ENCODE results near the gene TNS4. TPM values are rescaled to one million over a fixed set of nuclear protein-coding genes. Genes with fewer than 3 reads are reported as not detected.
A peak's percentile ranks its signal among the peaks of the same experiment; 100 is the strongest.
"Not testable (repeated sequence)": the region's sequence is repeated elsewhere in the genome, so short reads cannot be mapped to it uniquely, and the experiment has no call there.

The TNS4 gene, protein sequence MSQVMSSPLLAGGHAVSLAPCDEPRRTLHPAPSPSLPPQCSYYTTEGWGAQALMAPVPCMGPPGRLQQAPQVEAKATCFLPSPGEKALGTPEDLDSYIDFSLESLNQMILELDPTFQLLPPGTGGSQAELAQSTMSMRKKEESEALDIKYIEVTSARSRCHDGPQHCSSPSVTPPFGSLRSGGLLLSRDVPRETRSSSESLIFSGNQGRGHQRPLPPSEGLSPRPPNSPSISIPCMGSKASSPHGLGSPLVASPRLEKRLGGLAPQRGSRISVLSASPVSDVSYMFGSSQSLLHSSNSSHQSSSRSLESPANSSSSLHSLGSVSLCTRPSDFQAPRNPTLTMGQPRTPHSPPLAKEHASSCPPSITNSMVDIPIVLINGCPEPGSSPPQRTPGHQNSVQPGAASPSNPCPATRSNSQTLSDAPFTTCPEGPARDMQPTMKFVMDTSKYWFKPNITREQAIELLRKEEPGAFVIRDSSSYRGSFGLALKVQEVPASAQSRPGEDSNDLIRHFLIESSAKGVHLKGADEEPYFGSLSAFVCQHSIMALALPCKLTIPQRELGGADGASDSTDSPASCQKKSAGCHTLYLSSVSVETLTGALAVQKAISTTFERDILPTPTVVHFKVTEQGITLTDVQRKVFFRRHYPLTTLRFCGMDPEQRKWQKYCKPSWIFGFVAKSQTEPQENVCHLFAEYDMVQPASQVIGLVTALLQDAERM
- under 1 TPM in 2 of 3 donors, not detected in 1; 0.01 to 0.19 TPM for polyA plus RNA-seq

- 72 to 91% (median 76%) methylated on average over 7 of the region's 7 CpGs for WGBS, 3 donors
- H3K27ac ChIP-seq (ENCODE audit: low read depth, low read length): no peak within 1 kb of the TSS
Measured at GRCh38 chr17:40501499-40501911, at the start of gene TNS4. TSS of gene TNS4 (minus strand) at chr17:40501623. CDS start at chr17:40496425, 5,198 bp downstream.

DNA sequence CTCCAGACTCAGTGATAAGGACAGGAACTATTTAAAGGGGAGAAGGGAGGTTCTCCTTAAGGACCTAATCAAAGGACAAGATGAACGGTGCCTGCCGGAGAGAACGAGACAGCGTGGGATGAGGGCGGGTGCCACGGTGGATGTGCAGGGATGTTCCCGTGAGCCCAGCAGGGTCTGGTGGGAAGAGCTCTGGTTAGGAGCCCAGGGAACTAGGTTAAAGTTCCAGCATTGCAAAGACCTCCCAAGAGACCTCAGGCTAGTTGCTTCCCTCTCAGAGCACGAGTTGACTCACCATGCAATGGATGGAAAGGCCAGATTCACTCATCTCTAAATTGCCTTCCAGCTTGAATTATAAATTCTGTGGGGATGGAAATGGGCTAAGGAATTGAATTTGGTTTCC is 49.2 kb upstream of the TNS4 start:
- peak overlapping the region; percentile 83 for H3K27ac ChIP-seq (ENCODE audit: low read depth, low read length)
- 43 to 84% (median 52%) methylated on average over 8 of the region's 8 CpGs for whole genome bisulfite sequencing, 3 donors

GRCh38 chr17:40548982-40549685 is 47.7 kb upstream of the TNS4 start:
- 43 to 59% (median 47%) methylated on average over 9 of the region's 9 CpGs for WGBS, 3 donors

DNA sequence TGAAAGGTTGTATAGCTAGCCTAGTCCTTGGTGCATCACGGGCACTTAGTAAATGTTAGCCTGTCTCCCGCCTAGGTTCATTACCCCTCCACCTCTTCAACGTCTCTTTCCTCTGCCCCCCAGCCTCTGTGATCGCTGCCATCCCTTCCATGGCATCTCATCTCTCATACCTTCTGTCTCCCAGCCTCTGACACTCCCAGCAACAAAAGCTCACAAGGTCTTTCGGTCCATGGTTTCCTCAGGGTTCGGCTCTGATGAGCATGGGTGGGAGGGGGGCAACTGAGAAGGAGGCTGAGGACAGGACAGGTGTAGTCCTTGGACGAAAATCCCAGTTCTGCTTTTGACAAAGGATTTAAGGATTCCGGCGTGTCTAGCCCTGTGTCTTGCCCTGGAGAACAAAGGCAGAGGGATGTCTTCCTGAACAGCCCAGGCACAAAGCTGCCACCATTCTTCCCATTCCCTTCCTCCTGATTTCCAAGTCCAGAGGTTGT is 47.1 kb upstream of the TNS4 start:
- WGBS, 3 donors: 88 to 94% (median 93%) methylated on average over 9 of the region's 9 CpGs
- peak overlapping the region; percentile 83 for H3K27ac ChIP-seq (ENCODE audit: low read depth, low read length)

More at GRCh38 chr17:40548982-40549685, 47.7 kb upstream of the TNS4 start:
- H3K27ac ChIP-seq (ENCODE audit: low read depth, low read length): peak overlapping the region; percentile 83

- 77 to 94% (median 83%) methylated on average over 2 of the region's 2 CpGs for WGBS, 3 donors
- peak overlapping the region; percentile 83 for H3K27ac ChIP-seq (ENCODE audit: low read depth, low read length)
Measured at GRCh38 chr17:40547785-40548478, 46.5 kb upstream of the TNS4 start.

- no peak overlapping the region for H3K27ac ChIP-seq (ENCODE audit: low read depth, low read length)
- 59 to 72% (median 66%) methylated on average over 11 of the region's 11 CpGs for WGBS, 3 donors
Measured at GRCh38 chr17:40547079-40547784, 45.8 kb upstream of the TNS4 start.

DNA sequence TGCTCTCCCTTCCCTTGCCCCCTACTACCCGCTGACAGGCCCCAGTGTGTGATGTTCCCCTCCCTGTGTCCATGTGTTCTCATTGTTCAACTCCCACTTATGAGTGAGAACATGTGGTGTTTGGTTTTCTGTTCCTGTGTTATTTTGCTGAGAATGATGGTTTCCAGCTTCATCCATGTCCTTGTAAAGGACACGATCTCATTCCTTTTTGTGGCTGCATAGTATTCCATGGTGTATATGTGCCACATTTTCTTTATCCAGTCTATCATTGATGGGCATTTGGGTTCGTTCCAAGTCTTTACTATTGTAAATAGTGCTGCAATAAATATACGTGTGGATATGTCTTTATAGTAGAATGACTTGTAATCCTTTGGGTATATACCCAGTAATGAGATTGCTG is 45.1 kb upstream of the TNS4 start:
- H3K27ac ChIP-seq (ENCODE audit: low read depth, low read length): not testable (repeated sequence)
- WGBS, 3 donors: 80 to 93% (median 93%) methylated on average over 4 of the region's 4 CpGs

- 89 to 96% (median 96%) methylated on average over 11 of the region's 11 CpGs for WGBS, 3 donors
- H3K27ac ChIP-seq (ENCODE audit: low read depth, low read length): no peak overlapping the region
Measured at GRCh38 chr17:40545660-40546059, 44.2 kb upstream of the TNS4 start.

DNA sequence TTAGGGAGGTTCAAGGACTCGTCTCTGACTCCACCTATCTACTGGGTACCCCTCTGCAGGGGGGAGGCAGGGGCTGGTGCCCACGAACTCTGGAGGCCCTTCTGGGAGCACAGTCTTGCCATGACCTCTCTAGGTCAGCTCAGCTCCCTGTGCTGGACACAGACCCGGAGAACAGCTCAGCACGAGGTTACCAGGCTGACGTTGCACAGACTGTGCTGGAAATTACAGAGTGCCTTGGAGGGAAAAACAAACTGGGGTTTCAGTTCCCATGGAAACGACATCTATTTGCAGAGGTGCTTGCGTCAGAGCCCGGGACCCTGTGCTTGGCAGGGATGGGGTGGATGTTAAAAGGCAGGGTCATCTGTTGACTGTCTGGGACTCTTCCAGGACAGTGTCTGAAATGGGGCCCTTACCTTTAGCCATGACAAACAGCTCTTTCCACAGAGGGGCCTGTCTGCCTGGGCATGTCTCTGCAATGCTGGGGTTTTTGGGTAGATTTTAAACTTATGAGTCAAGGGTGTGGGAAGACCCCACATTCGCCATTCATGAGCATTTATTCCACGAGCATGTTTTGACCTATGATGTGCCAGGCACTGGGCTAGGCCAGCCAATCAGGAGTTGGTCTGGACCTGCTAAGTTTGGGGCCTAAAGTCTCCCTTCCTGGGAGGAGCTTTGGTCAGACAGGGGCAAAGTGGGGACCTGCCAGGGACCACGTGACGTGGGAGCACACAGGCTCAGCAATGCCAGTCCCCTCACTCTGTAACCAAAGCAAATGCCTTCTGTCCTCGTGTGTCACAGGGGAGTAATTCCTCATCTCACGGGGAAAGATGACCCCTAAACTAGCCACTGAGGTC is 41.4 kb upstream of the TNS4 start:
- WGBS, 3 donors: 36 to 56% (median 40%) methylated on average over 14 of the region's 14 CpGs
- H3K27ac ChIP-seq (ENCODE audit: low read depth, low read length): peak overlapping the region; percentile 96

DNA sequence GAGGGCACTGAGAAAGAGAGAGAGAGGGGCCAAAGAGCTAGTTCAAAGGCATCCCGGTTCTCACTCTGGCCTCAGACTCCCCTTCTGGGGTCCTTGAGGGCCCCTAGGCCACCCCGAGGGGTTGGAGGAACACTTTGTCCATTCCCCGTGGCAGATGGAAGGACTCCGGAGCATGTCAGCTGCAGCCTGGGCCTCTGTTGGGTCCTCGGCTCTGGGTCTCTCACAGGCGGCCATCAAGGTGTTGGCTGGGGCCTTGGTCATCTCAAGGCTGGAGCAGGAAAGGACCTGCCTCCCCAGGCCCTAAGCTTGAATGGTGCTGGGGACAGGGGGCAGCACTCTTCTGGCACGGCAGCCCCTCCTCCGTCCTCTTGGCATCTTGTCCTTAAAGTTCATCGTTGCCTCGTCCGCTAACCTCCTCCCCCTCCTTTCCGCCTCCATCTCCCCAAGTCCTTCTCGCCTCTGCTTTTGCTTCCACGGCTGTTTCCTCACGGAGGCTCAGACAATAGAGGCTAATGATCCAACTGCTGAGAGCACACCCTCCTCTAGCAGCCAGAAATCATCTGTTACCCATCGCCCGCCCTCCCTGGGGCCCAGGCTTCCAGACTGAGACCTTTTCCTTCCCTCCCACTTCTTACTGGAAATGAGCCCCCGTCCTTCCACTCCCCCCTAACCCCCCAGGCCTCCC is 40.6 kb upstream of the TNS4 start:
- 43 to 66% (median 53%) methylated on average over 17 to 18 of the region's 18 CpGs for WGBS, 3 donors
- peak overlapping the region; percentile 96 for H3K27ac ChIP-seq (ENCODE audit: low read depth, low read length)

DNA sequence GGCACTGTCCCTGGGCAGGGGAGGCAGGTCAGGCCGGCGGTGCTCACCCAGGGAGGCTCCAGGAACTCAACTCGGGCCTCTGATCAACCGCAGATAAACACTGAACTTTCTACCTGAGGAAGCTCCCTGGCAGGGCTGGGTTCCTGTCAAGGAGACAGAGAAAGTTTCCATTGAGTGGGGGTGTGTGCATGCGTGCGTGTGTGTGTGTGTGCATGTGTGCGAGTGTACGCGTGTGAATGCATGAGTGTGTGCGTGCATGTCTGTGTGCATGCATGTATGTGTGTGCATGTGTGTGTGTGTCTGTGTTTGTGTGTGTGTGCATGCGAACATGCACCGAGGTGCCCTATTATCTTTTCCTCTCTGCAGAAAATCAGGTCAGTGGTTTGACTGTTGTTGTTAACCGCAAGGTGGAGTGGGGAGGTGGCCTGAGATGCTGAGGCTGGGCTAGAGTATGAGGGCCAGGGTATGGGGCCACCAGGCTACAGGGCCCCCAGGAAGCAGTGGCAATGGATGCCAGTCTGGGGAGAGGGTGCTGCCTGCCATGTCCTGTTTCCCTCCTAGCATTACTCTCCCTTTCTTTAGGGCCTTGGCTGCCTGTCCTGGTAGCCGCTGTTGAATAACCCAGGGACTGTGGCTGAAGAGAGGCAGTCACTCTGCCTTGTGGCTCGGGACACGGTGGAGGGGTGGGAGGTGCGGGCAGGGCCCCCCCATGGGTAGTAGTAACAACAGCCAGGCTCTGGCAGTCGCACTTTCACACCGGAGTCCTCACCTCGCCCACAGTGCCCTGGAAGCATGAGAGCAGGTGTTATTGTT is 39.8 kb upstream of the TNS4 start:
- 71 to 85% (median 75%) methylated on average over 20 of the region's 20 CpGs for WGBS, 3 donors
- H3K27ac ChIP-seq (ENCODE audit: low read depth, low read length): peak overlapping the region; percentile 96

GRCh38 chr17:40540448-40540847 is 39.0 kb upstream of the TNS4 start:
- H3K27ac ChIP-seq (ENCODE audit: low read depth, low read length): no peak overlapping the region
- 83 to 87% (median 85%) methylated on average over 8 of the region's 8 CpGs for WGBS, 3 donors

DNA sequence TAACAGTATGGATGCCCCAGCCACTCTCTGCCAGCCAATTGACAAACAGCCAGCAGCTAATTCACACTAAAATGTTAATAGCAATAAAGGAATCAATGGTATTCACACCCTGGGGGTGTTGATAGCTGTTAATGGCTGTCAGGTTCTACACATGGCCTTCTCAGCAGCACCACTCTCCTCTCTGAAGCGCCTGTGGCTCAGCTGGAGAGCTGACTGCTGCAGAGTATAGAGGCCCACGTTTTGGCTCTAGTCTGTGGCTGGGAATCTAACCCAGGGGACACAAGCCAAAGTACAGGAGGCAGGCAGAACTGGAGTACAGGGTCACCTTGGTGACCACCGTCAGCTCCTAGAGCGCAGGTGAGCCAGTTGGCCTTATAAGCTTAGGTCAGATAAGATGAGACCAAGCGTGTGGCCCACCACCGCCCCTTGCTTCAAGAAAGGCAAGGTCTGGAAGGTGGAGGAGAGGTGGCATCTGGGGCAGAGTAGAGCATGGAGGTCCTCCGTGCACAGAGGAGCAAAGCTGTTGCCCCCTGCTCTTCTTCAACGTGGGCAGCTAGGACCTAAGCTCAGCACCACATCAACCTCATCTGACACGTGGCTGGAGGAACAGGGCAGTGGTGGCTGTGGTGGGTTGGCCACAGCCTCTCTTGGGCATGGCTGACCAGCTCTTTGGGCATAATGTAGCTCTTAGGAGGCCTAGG is 38.4 kb upstream of the TNS4 start:
- H3K27ac ChIP-seq (ENCODE audit: low read depth, low read length): no peak overlapping the region
- 82 to 91% (median 89%) methylated on average over 9 of the region's 9 CpGs for WGBS, 3 donors

- 78 to 84% (median 78%) methylated on average over 6 of the region's 6 CpGs for WGBS, 3 donors
- H3K27ac ChIP-seq (ENCODE audit: low read depth, low read length): peak overlapping the region; percentile 51
Measured at GRCh38 chr17:40538936-40539705, 37.7 kb upstream of the TNS4 start.
